GM12873 (cell line): ENCODE data around the gene BNC2.

Source experiments
- CTCF ChIP-seq: IDR thresholded peaks from 2 replicates; pipeline ENCODE4 v1.5.1; 2012; ENCODE audit warnings: low read depth, mild to moderate bottlenecking, moderate library complexity, low read length, control low read depth; ENCODE audit not compliant: insufficient read depth; ENCODE audit errors: missing control alignments

BNC2 gene

GRCh38 chr9:16754662-16755061 is 115.8 kb downstream of the BNC2 start:
- TF ChIP-seq CTCF: no peak

- no peak for TF ChIP-seq CTCF
These were observed 117.2 kb downstream of the BNC2 start for GRCh38 chr9:16753256-16753655.

GRCh38 chr9:16752601-16753000 is 117.9 kb downstream of the BNC2 start:
- TF ChIP-seq CTCF: no peak

GRCh38 chr9:16750553-16750952 is 119.9 kb downstream of the BNC2 start:
- no peak for TF ChIP-seq CTCF

GRCh38 chr9:16745359-16745758 is 125.1 kb downstream of the BNC2 start:
- no peak for TF ChIP-seq CTCF

GRCh38 chr9:16744394-16744793 is 126.1 kb downstream of the BNC2 start:
- TF ChIP-seq CTCF: no peak

- TF ChIP-seq CTCF: no peak
These were observed 127.1 kb downstream of the BNC2 start for GRCh38 chr9:16743375-16743774.
